Mesendoderm (in vitro differentiated cells): ENCODE measurements around the gene MYO9B.
"Not testable (repeated sequence)": the region's sequence is repeated elsewhere in the genome, so short reads cannot be mapped to it uniquely, and the experiment has no call there.

Experiments
- DNase-seq: peaks from one replicate; pipeline ENCODE4 v3.0.0; 2013
- H2AK5ac ChIP-seq: 2 replicates; pipeline ENCODE4 v1.6.1; 2013; ENCODE audit warnings: low read length, inconsistent platforms
- H2BK120ac ChIP-seq: 2 replicates; pipeline ENCODE4 v1.6.1; 2013; ENCODE audit warnings: low read depth, mild to moderate bottlenecking, low read length, moderate library complexity, mixed read lengths
- H2BK15ac ChIP-seq: replicated peaks from 2 replicates; pipeline ENCODE4 v1.6.1; 2013; ENCODE audit warnings: low read depth, mild to moderate bottlenecking, moderate library complexity
- H2BK5ac ChIP-seq: 2 replicates; pipeline ENCODE4 v1.6.1; 2013; ENCODE audit warnings: low read length, inconsistent platforms
- H3K18ac ChIP-seq: 2 replicates; pipeline ENCODE4 v1.6.1; 2013; ENCODE audit warnings: mild to moderate bottlenecking, low read length, mixed read lengths
- H3K23ac ChIP-seq: one replicate; pipeline ENCODE4 v1.6.1; 2013; ENCODE audit warnings: low read length
- H3K27ac ChIP-seq: 2 replicates; pipeline ENCODE4 v1.5.1; 2013; ENCODE audit warnings: low read depth, mild to moderate bottlenecking, inconsistent platforms, low read length, moderate library complexity
- H3K27me3 ChIP-seq: 2 replicates; pipeline ENCODE4 v1.6.1; 2013; ENCODE audit warnings: low read length, control low read depth, mild to moderate bottlenecking, inconsistent platforms; ENCODE audit not compliant: insufficient read depth, poor library complexity
- H3K36me3 ChIP-seq: 2 replicates; pipeline ENCODE4 v1.6.1; 2013; ENCODE audit warnings: low read length, inconsistent platforms; ENCODE audit not compliant: control insufficient read depth, insufficient read depth
- H3K4ac ChIP-seq: one replicate; pipeline ENCODE4 v1.6.1; 2013; ENCODE audit warnings: low read depth, mild to moderate bottlenecking, low read length, moderate library complexity
- H3K4me1 ChIP-seq: 2 replicates; pipeline ENCODE4 v1.6.1; 2013; ENCODE audit warnings: low read depth, low read length, inconsistent platforms; ENCODE audit not compliant: control insufficient read depth
- H3K4me2 ChIP-seq: 2 replicates; pipeline ENCODE4 v1.6.1; 2013; ENCODE audit warnings: low read length
- H3K4me3 ChIP-seq: 2 replicates; pipeline ENCODE4 v1.5.1; 2013; ENCODE audit warnings: mild to moderate bottlenecking, low read length
- H3K56ac ChIP-seq: one replicate; pipeline ENCODE4 v1.6.1; 2013; ENCODE audit warnings: low read length
- H3K79me1 ChIP-seq: 2 replicates; pipeline ENCODE4 v1.6.1; 2013; ENCODE audit warnings: low read length, inconsistent platforms
- H3K79me2 ChIP-seq: 2 replicates; pipeline ENCODE4 v1.6.1; 2013; ENCODE audit warnings: mild to moderate bottlenecking, low read length; ENCODE audit not compliant: control insufficient read depth, insufficient read depth
- H3K9ac ChIP-seq: 2 replicates; pipeline ENCODE4 v1.6.1; 2013; ENCODE audit warnings: low read length, inconsistent platforms
- H4K5ac ChIP-seq: one replicate; pipeline ENCODE4 v1.6.1; 2013; ENCODE audit warnings: low read length
- H4K8ac ChIP-seq: one replicate; pipeline ENCODE4 v1.6.1; 2013; ENCODE audit warnings: low read depth, mild to moderate bottlenecking, control low read depth, low read length, moderate library complexity
- WGBS: extraction: QIAGEN DNeasy Blood & Tissue Kit; methylation state at CpG from one replicate; pipeline ENCODE4 v1.1.7; 2013; ENCODE audit warnings: low lambda C conversion rate, missing lambda C conversion rate; ENCODE audit not compliant: insufficient coverage; ENCODE audit errors: extremely low coverage; 5-methylcytosine and 5-hydroxymethylcytosine counted together

Gene MYO9B

GRCh38 chr19:17158584-17158983 lies 83.0 kb downstream of the MYO9B start:
- Histone ChIP-seq H3K27ac (no peak overlapping the region), H3K56ac (no peak overlapping the region), H4K8ac (no peak overlapping the region), H3K4me1 (peaks cover 2% of the 10 kb centered on the region), H3K79me2 (no peaks in the 10 kb centered on the region), H2BK5ac (no peak overlapping the region), H3K36me3 (peaks cover 8% of the 10 kb centered on the region), H2AK5ac (no peak overlapping the region), H3K4me2 (no peak overlapping the region), H3K79me1 (no peaks in the 10 kb centered on the region), H3K4ac (no peak overlapping the region), H3K18ac (no peak overlapping the region), H3K4me3 (no peak overlapping the region), H4K5ac (no peak overlapping the region), H3K23ac (no peak overlapping the region), H3K9ac (no peak overlapping the region), H2BK15ac (no peak overlapping the region), H2BK120ac (no peak overlapping the region), H3K27me3 (no peaks in the 10 kb centered on the region)
- no peak for DNase-seq
- WGBS, result no CpG with 5 or more reads among the region's 15 CpGs

GRCh38 chr19:17159466-17160393 lies 84.2 kb downstream of the MYO9B start:
- H3K79me2 ChIP-seq, result no peaks in the 10 kb centered on the region
- H3K23ac ChIP-seq, result no peak overlapping the region
- no peak overlapping the region for H4K5ac ChIP-seq
- H3K56ac ChIP-seq, result peak overlapping the region; percentile 22
- H2BK15ac ChIP-seq, result no peak overlapping the region
- no peak overlapping the region for H3K9ac ChIP-seq
- H2BK120ac ChIP-seq, result no peak overlapping the region
- no peak overlapping the region for H4K8ac ChIP-seq
- H3K4ac ChIP-seq, result no peak overlapping the region
- peaks cover 10% of the 10 kb centered on the region for H3K36me3 ChIP-seq
- no peak overlapping the region for H3K4me3 ChIP-seq
- DNase-seq, result peak; percentile 61
- H3K4me1 ChIP-seq, result peaks cover 2% of the 10 kb centered on the region
- H3K27me3 ChIP-seq, result no peaks in the 10 kb centered on the region
- no peak overlapping the region for H3K18ac ChIP-seq
- no peak overlapping the region for H3K4me2 ChIP-seq
- H3K79me1 ChIP-seq, result no peaks in the 10 kb centered on the region
- no CpG with 5 or more reads among the region's 9 CpGs for WGBS
- no peak overlapping the region for H2BK5ac ChIP-seq
- H2AK5ac ChIP-seq, result no peak overlapping the region
- peak overlapping the region; percentile 12 for H3K27ac ChIP-seq

GRCh38 chr19:17160908-17161307 lies 85.3 kb downstream of the MYO9B start:
- Histone ChIP-seq H3K79me2 (no peaks in the 10 kb centered on the region), H4K8ac (no peak overlapping the region), H3K36me3 (peaks cover 14% of the 10 kb centered on the region), H3K56ac (no peak overlapping the region), H2BK120ac (no peak overlapping the region), H3K27ac (no peak overlapping the region), H3K9ac (no peak overlapping the region), H3K23ac (no peak overlapping the region), H3K4ac (no peak overlapping the region), H2BK5ac (no peak overlapping the region), H3K79me1 (no peaks in the 10 kb centered on the region), H2BK15ac (no peak overlapping the region), H3K4me1 (peaks cover 2% of the 10 kb centered on the region), H3K18ac (no peak overlapping the region), H2AK5ac (no peak overlapping the region), H3K4me2 (no peak overlapping the region), H3K4me3 (no peak overlapping the region), H4K5ac (no peak overlapping the region), H3K27me3 (no peaks in the 10 kb centered on the region)
- no peak for DNase-seq
- no CpG with 5 or more reads among the region's 18 CpGs for WGBS

GRCh38 chr19:17162131-17162530 lies 86.6 kb downstream of the MYO9B start:
- not testable (repeated sequence) for H3K79me2 ChIP-seq, H3K4me1 ChIP-seq, H2BK120ac ChIP-seq, H2AK5ac ChIP-seq, H3K27ac ChIP-seq, DNase-seq, H3K4me2 ChIP-seq, H3K9ac ChIP-seq, H4K8ac ChIP-seq, H2BK5ac ChIP-seq, H3K23ac ChIP-seq, H2BK15ac ChIP-seq, H3K27me3 ChIP-seq, H3K79me1 ChIP-seq, H3K4ac ChIP-seq, H3K56ac ChIP-seq, H3K4me3 ChIP-seq, H4K5ac ChIP-seq, H3K18ac ChIP-seq
- no CpG with 5 or more reads among the region's 14 CpGs for WGBS
- H3K36me3 ChIP-seq, result peaks cover 14% of the 10 kb centered on the region

- no peak for DNase-seq
- Histone ChIP-seq H3K4me1 (peaks cover 2% of the 10 kb centered on the region), H2BK120ac (no peak overlapping the region), H3K79me2 (no peaks in the 10 kb centered on the region), H3K56ac (no peak overlapping the region), H3K23ac (no peak overlapping the region), H3K18ac (no peak overlapping the region), H2AK5ac (no peak overlapping the region), H3K4me2 (no peak overlapping the region), H3K27ac (no peak overlapping the region), H3K27me3 (no peaks in the 10 kb centered on the region), H3K4me3 (no peak overlapping the region), H3K36me3 (peaks cover 14% of the 10 kb centered on the region), H4K5ac (no peak overlapping the region), H3K9ac (no peak overlapping the region), H4K8ac (no peak overlapping the region), H3K4ac (no peak overlapping the region), H2BK5ac (no peak overlapping the region), H3K79me1 (no peaks in the 10 kb centered on the region), H2BK15ac (no peak overlapping the region)
- WGBS, result no CpG with 5 or more reads among the region's 6 CpGs
Observed at GRCh38 chr19:17162580-17162979, 87.0 kb downstream of the MYO9B start.
